ENCODE data around the gene CDK8.

- TF ChIP-seq EZH2 (IDR thresholded peaks at IDR 0.05; ENCODE audit: borderline replicate concordance, low read length) = no peak
- TF ChIP-seq CTCF (IDR thresholded peaks at IDR 0.05; ENCODE audit: low read length) = no peak
Measured at GRCh38 chr13:26445092-26445491, 191.2 kb downstream of the CDK8 start.
